A673 (cell line): Measurements from ENCODE around the gene PPP2R5A.

Experiments used
- CTCF ChIP-seq: fragments of 300-800, 200-600 bp; sonication (generic); conservative IDR thresholded peaks from 2 replicates; pipeline ENCODE4 v1.5.1; 2017; ENCODE audit warnings: low read depth, mild to moderate bottlenecking, antibody characterized with exemption, low read length, moderate library complexity, mixed read lengths
- EZH2 ChIP-seq: fragments of 200-600 bp; sonication (generic); IDR thresholded peaks from 2 replicates; pipeline ENCODE4 v1.6.1; 2017; ENCODE audit warnings: borderline replicate concordance, low read depth, mild to moderate bottlenecking, mixed read lengths, antibody characterized with exemption, low read length; ENCODE audit not compliant: poor library complexity, severe bottlenecking

DNA sequence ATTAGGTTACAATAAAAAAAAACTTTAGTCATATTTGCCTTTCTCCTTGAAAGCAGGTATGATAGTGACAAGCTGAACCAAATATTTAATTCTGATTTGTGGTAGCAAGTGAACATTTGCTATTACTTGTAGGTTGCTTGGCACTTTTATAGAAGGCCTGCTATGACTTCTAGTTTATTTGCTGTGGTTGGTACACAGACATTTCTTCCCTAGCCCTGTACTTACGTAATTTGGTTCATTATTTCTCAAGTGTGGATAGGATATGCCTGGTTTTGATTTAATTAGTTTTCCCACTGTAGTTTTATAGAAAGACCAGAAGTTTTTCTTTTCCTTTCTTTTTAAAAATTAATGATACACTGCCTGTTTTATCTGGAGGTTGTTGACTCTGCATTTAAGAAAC lies 55.9 kb downstream of the PPP2R5A start:
- TF ChIP-seq EZH2 (no peak), CTCF (no peak)
